Lung microvascular endothelial cell (primary cell): ENCODE data around the gene NUDT7. TPM values are rescaled to one million over a fixed set of nuclear protein-coding genes. Genes with fewer than 3 reads are reported as not detected.

Experiments used
- DNase-seq, 2 donors: peaks; one replicate each; pipeline versions ENCODE4 v3.0.0 to v3.0.0-alpha.2; 2010; ENCODE audit warnings: low read depth in 2 of 2
- total RNA-seq: library from RNA; depleted of rRNA; stranded (reverse); fragments of >200 nt; gene quantifications from 2 replicates; pipeline ENCODE4 v1.2.1, GENCODE V29; 2014

The NUDT7 gene
- total RNA-seq, 1 donor from 2014 or later, result 6.2 TPM

GRCh38 chr16:77724174-77724573 is 1.9 kb downstream of the NUDT7 start:
- no peak for DNase-seq

- no peak for DNase-seq
Measured at GRCh38 chr16:77729951-77730350, 7.6 kb downstream of the NUDT7 start.

- no peak for DNase-seq
Measured at GRCh38 chr16:77732241-77732946, 10.1 kb downstream of the NUDT7 start.

GRCh38 chr16:77736879-77737278 is 14.6 kb downstream of the NUDT7 start:
- no peak for DNase-seq

DNA sequence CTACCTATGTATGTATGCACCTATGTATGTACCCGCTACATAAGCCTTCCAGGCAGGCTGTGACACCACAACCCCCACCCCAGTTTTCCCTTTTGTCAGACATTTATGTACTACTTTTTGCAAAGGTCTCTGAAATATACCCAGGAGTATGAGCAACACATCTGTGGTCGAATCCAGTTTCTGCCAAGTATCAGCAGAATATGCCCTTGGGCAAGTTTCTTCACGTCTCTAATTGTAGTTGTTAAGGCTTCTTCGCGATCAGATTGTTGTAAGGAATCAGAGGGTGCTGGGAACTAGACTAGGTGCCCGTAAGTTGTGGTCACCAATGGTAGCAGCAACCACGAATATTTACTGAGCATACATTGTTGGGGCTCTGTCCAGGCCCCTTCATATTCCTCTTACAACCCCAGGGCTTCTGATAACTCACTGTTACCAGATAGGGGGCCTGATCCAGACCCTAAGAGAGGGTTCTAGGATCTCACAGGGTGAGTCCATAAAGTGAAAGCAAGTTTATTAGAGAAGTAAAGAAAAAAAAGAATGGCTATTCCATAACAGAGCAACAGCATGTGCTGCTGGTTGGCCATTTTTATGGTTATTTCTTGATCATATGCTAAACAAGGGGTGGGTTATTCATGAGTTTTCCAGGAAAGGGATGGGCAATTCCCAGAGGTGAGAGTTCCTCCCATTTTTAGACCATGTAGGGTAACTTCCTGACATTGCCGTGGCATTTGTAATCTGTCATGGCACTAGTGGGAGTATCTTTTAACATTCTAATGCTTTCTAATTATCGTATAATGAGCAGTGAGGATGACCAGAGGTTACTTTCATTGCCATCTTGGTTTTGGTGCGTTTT is 16.6 kb downstream of the NUDT7 start:
- no peak for DNase-seq

DNA sequence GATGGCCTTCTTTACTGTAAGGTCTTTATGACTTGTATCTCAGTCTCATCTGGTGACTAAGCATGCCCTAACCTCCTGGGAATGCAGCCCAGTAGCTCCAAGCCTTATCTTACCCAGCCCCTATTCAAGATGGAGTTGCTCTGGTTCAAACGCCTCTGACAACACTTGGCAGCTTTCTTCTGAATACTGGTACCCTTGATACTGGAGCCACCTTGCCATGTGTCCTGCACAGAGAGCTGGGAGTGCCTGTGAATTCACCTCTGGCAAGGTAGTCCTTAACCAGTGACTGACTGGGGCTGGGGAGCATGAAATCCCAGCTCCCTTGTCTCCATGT is 17.2 kb downstream of the NUDT7 start:
- no peak for DNase-seq

GRCh38 chr16:77744141-77744540 is 21.8 kb downstream of the NUDT7 start:
- no peak for DNase-seq

DNA sequence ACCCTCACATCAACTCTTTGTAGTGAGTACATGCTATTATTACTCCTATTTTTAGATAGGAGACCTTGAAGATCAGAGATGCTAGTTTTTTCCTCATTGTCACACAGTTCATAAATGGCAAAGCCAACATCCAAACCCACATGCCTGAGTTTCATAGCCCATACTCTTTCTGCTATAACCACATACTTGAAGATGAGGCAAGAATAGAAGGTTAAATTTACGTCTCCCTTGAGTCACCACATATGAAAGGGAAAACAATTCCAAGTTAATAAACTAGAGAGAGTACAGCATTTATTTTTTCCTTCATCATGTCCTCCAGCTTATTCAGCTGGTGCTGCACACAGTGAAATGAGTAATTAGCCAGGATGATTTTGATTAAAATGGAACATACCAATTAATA is 23.7 kb downstream of the NUDT7 start:
- DNase-seq, result no peak

GRCh38 chr16:77748421-77749005 is 26.2 kb downstream of the NUDT7 start:
- no peak for DNase-seq

DNA sequence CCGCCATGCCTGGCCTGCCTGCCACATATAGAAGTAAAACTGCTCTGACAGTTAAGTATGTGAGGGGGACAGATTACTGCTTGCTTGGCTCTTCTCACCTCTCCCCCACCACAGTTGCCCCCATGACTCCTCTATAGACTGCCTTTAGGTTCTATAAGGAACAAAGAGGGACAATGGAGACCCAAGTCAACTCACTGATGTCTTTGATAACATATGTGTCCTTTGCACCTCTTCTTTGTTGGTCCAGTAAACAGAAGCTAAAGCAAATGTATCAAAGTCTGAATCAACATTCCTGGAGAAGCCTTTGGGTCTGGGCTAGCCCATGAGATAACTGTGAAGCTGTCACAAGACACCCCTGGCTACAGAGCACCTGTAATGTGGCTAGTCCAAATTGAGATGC is 27.1 kb downstream of the NUDT7 start:
- DNase-seq, result no peak

- no peak for DNase-seq
Measured at GRCh38 chr16:77758046-77758445, 35.7 kb downstream of the NUDT7 start.

DNA sequence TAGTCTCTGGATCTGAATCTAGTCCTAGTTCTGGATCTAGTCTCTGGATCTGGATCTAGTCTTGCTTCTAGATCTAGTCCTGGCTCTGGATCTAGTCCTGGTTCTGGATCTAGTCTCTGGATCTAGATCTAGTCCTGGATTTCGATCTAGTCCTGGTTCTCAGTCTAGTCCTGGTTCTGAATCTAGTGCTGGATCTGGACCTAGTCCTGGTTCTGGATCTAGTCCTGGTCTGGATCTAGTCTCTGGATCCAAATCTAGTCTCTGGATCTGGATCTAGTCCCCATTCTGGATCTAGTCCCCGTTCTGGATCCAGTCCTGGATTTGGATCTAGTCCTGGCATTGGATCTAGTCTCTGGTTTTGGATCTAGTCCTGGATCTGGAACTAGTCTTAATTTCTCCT is 36.2 kb downstream of the NUDT7 start:
- DNase-seq, result no peak

DNA sequence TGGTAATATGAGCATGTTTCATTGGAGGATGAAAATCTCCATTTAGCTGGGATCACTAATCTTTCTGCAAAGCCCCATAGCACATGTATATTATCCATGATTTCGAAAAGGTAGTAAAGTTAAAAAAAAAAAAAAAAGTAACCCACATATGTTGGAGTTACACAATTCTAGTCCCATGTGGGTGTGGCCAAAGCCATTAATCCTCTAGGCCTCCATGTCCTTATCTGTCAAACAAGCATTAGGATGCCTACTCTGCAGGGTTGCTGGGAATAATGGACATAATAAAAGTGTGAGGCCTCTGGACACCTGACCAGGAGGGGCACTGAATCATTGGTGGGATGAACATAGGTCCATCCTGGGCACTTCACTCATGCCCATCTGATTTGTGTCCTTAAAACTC is 36.9 kb downstream of the NUDT7 start:
- DNase-seq, result no peak

- DNase-seq, result peak in 1 of 2 donors; percentile 45
Measured at GRCh38 chr16:77759821-77760220, 37.5 kb downstream of the NUDT7 start.

GRCh38 chr16:77760800-77761199 is 38.5 kb downstream of the NUDT7 start:
- DNase-seq, result peak in 1 of 2 donors; percentile 18

GRCh38 chr16:77761204-77761603 is 38.9 kb downstream of the NUDT7 start:
- DNase-seq, result no peak

GRCh38 chr16:77762262-77762661 is 39.9 kb downstream of the NUDT7 start:
- DNase-seq, result no peak

DNA sequence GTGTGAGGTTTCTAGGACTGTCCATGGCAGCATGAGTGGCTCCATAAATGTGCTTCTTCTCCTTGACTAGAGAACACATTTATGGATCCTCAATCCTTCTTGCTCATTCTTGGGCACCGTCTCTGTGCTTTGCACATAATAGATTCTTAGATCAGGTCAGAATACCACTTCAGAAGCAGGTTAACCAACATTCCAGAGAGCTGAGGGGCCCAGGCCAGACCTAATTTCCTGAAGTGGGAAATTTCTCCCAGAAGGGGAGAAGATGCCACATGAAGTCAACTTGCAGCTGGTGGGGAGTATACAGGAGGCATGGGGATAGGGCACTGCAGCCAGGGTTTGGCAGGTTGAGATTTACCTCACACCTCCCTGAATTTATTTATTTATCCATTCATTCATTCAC is 41.7 kb downstream of the NUDT7 start:
- no peak for DNase-seq

DNA sequence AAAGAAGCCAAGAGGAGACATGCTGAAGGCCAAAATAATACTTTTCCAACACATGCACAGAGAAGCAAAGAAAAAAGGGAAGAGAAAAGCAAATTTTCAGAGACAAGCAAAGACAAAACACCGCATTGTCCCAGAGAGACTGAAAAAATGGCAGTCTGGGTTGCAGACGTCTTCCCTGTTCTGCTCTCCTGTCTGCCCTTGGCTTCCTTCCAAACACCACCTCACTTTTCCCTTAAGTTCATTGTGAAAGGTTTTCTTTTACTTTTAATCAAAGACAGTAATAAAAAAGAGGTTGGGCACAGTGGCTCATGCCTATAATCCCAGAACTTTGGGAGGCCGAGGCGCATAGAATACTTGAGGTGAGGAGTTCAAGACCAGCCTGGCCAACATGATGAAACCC is 44.9 kb downstream of the NUDT7 start:
- peak in 1 of 2 donors; percentile 64 for DNase-seq

- peak in 1 of 2 donors; percentile 51 for DNase-seq
Measured at GRCh38 chr16:77767826-77768225, 45.5 kb downstream of the NUDT7 start.

- DNase-seq, result no peak
Measured at GRCh38 chr16:77775911-77776909, 53.9 kb downstream of the NUDT7 start.
